Hematopoietic multipotent progenitor cell (in vitro differentiated cells): ENCODE results near the gene FERMT3. TPM values are rescaled to one million over a fixed set of nuclear protein-coding genes. Genes with fewer than 3 reads are reported as not detected.
A peak's percentile ranks its signal among the peaks of the same experiment; 100 is the strongest.

Experiments used
- DNase-seq, 3 donors: peaks; one replicate each; pipeline ENCODE4 v3.0.0-alpha.2; 2011 to 2015; ENCODE audit warnings: low read depth in 2 of 3, low spot score in 2 of 3
- total RNA-seq: library from RNA; depleted of rRNA; stranded (reverse); fragments of >200 nt; gene quantifications from one replicate; pipeline ENCODE4 v1.2.3, GENCODE V29; 2012

Gene FERMT3
- total RNA-seq, 1 donor = 221 TPM

GRCh38 chr11:64218628-64219353, 12.3 kb downstream of the FERMT3 start:
- no peak for DNase-seq

- DNase-seq = no peak
Measured at GRCh38 chr11:64219354-64219684, 12.8 kb downstream of the FERMT3 start.

- DNase-seq = no peak
Measured at GRCh38 chr11:64219755-64220154, 13.2 kb downstream of the FERMT3 start.

- DNase-seq = no peak
Measured at GRCh38 chr11:64220271-64220670, 13.8 kb downstream of the FERMT3 start.

GRCh38 chr11:64220798-64221197, 14.3 kb downstream of the FERMT3 start:
- no peak for DNase-seq

GRCh38 chr11:64222651-64223000, 16.1 kb downstream of the FERMT3 start:
- no peak for DNase-seq

- DNase-seq = no peak
Measured at GRCh38 chr11:64223001-64223651, 16.6 kb downstream of the FERMT3 start.

GRCh38 chr11:64224151-64224890, 17.8 kb downstream of the FERMT3 start:
- DNase-seq = no peak

GRCh38 chr11:64224891-64225607, 18.5 kb downstream of the FERMT3 start:
- DNase-seq = no peak

- peak in 2 of 3 donors; percentile 85 to 88 for DNase-seq
Measured at GRCh38 chr11:64225608-64226506, 19.3 kb downstream of the FERMT3 start, which contains the start of the genes NUDT22 and TRPT1. Gene NUDT22, plus strand, starts transcription at chr11:64226274. Its CDS starts 379 bp downstream, at chr11:64226653. Gene TRPT1, minus strand, starts transcription at chr11:64226186. Its CDS starts 326 bp downstream, at chr11:64225860.

- peak in 2 of 3 donors; percentile 48 to 64 for DNase-seq
Measured at GRCh38 chr11:64226507-64227051, 20.1 kb downstream of the FERMT3 start.

- no peak for DNase-seq
Measured at GRCh38 chr11:64227405-64227956, 21.0 kb downstream of the FERMT3 start.

GRCh38 chr11:64229090-64229743, 22.7 kb downstream of the FERMT3 start:
- no peak for DNase-seq

- no peak for DNase-seq
Measured at GRCh38 chr11:64229744-64230170, 23.2 kb downstream of the FERMT3 start.

GRCh38 chr11:64230171-64230984, 23.9 kb downstream of the FERMT3 start, which contains the start of gene DNAJC4:
Gene DNAJC4, plus strand, starts transcription at chr11:64230548. Its CDS starts 307 bp downstream, at chr11:64230855.
- peak in 2 of 3 donors; percentile 89 to 95 for DNase-seq

- DNase-seq = peak in 1 of 3 donors; percentile 71
Measured at GRCh38 chr11:64230985-64231365, 24.5 kb downstream of the FERMT3 start.

GRCh38 chr11:64231546-64231945, 25.0 kb downstream of the FERMT3 start:
- DNase-seq = no peak
